OCI-LY1 (cell line): ENCODE results near the gene PGA3.
"Not testable (repeated sequence)": the region's sequence is repeated elsewhere in the genome, so short reads cannot be mapped to it uniquely, and the experiment has no call there.

Experiments
- H2AFZ ChIP-seq: fragments of 200-600 bp; sonication (generic), shearing (Covaris generic); 2 replicates; pipeline ENCODE4 v1.6.0; 2014; ENCODE audit warnings: antibody characterized with exemption, mild to moderate bottlenecking, low read length
- H3F3A ChIP-seq: fragments of 200-600 bp; sonication (generic), shearing (Covaris generic); 2 replicates; pipeline ENCODE4 v1.6.0; 2014; ENCODE audit warnings: mild to moderate bottlenecking, antibody characterized with exemption, low read length, moderate library complexity; ENCODE audit not compliant: insufficient read depth
- H3K27ac ChIP-seq: fragments of 200-600 bp; sonication (generic); 2 replicates; pipeline ENCODE4 v1.5.1; 2014; ENCODE audit warnings: low read length, mixed run types, mild to moderate bottlenecking, low read depth; ENCODE audit not compliant: poor library complexity, severe bottlenecking
- H3K27me3 ChIP-seq: fragments of 200-600 bp; sonication (generic); 2 replicates; pipeline ENCODE4 v1.6.0; 2014; ENCODE audit warnings: antibody characterized with exemption, mild to moderate bottlenecking, low read length, moderate library complexity; ENCODE audit not compliant: insufficient read depth
- H3K36me3 ChIP-seq: fragments of 200-600 bp; sonication (generic); 2 replicates; pipeline ENCODE4 v1.6.1; 2014; ENCODE audit warnings: mild to moderate bottlenecking, antibody characterized with exemption, low read length, moderate library complexity, mixed read lengths; ENCODE audit not compliant: insufficient read depth
- H3K4me1 ChIP-seq: fragments of 200-600 bp; sonication (generic); 2 replicates; pipeline ENCODE4 v1.5.1; 2014; ENCODE audit warnings: mild to moderate bottlenecking, low read length, moderate library complexity; ENCODE audit not compliant: insufficient read depth, severe bottlenecking
- H3K4me2 ChIP-seq: fragments of 200-600 bp; sonication (generic), shearing (Covaris generic); 2 replicates; pipeline ENCODE4 v1.6.1; 2014; ENCODE audit warnings: low read length
- H3K4me3 ChIP-seq: fragments of 200-600 bp; sonication (generic); 2 replicates; pipeline ENCODE4 v1.5.1; 2014; ENCODE audit warnings: low read length, low read depth, mild to moderate bottlenecking, mixed read lengths; ENCODE audit not compliant: poor library complexity, severe bottlenecking
- H3K79me2 ChIP-seq: fragments of 200-600 bp; shearing (Covaris generic); 2 replicates; pipeline ENCODE4 v1.6.1; 2016; ENCODE audit warnings: mixed run types, low read length, mixed read lengths; ENCODE audit not compliant: insufficient read depth
- H3K9ac ChIP-seq: fragments of 200-600 bp; sonication (generic), shearing (Covaris generic); 2 replicates; pipeline ENCODE4 v1.6.1; 2014; ENCODE audit warnings: mild to moderate bottlenecking, low read length, mixed read lengths
- H3K9me2 ChIP-seq: fragments of 200-600 bp; sonication (generic), shearing (Covaris generic); 2 replicates; pipeline ENCODE4 v1.6.1; 2014; ENCODE audit warnings: low read depth, mild to moderate bottlenecking, low read length, mixed read lengths
- H3K9me3 ChIP-seq: fragments of 200-600 bp; shearing (Covaris generic); 2 replicates; pipeline ENCODE4 v1.6.1; 2014; ENCODE audit warnings: low read length, mixed read lengths
- H4K20me1 ChIP-seq: fragments of 200-600 bp; sonication (generic), shearing (Covaris generic); 2 replicates; pipeline ENCODE4 v1.6.0; 2016; ENCODE audit warnings: mild to moderate bottlenecking, low read length; ENCODE audit not compliant: insufficient read depth

The PGA3 gene

GRCh38 chr11:61240288-61240687, 37.0 kb downstream of the PGA3 start:
- H3F3A ChIP-seq, H3K79me2 ChIP-seq, H3K36me3 ChIP-seq, H3K9ac ChIP-seq, H2AFZ ChIP-seq, H3K4me3 ChIP-seq, H3K4me2 ChIP-seq, H3K27ac ChIP-seq, H3K9me3 ChIP-seq, H3K27me3 ChIP-seq, H3K9me2 ChIP-seq, H3K4me1 ChIP-seq, H4K20me1 ChIP-seq: not testable (repeated sequence)

GRCh38 chr11:61240875-61241274, 37.6 kb downstream of the PGA3 start, which contains the start of gene PGA5:
TSS of gene PGA5 (plus strand) at chr11:61241175. CDS start at chr11:61241227, 52 bp downstream.
- H3K79me2 ChIP-seq, H3F3A ChIP-seq, H3K36me3 ChIP-seq, H2AFZ ChIP-seq, H3K4me1 ChIP-seq, H3K4me3 ChIP-seq, H3K9me3 ChIP-seq, H3K27me3 ChIP-seq, H3K9me2 ChIP-seq, H4K20me1 ChIP-seq, H3K9ac ChIP-seq, H3K4me2 ChIP-seq, H3K27ac ChIP-seq: not testable (repeated sequence)

- H3F3A ChIP-seq, H3K9me3 ChIP-seq, H3K36me3 ChIP-seq, H3K4me3 ChIP-seq, H3K4me1 ChIP-seq, H3K79me2 ChIP-seq, H3K4me2 ChIP-seq, H3K27me3 ChIP-seq, H3K9me2 ChIP-seq, H3K27ac ChIP-seq, H3K9ac ChIP-seq, H2AFZ ChIP-seq, H4K20me1 ChIP-seq: not testable (repeated sequence)
Measured at GRCh38 chr11:61241526-61241925, 38.2 kb downstream of the PGA3 start.

GRCh38 chr11:61245284-61245964, 42.1 kb downstream of the PGA3 start:
- H3K27ac ChIP-seq, H3F3A ChIP-seq, H3K4me1 ChIP-seq, H3K4me2 ChIP-seq, H3K36me3 ChIP-seq, H4K20me1 ChIP-seq, H3K9me3 ChIP-seq, H3K9ac ChIP-seq, H2AFZ ChIP-seq, H3K79me2 ChIP-seq, H3K9me2 ChIP-seq, H3K27me3 ChIP-seq, H3K4me3 ChIP-seq: not testable (repeated sequence)

GRCh38 chr11:61248071-61248470, 44.8 kb downstream of the PGA3 start:
- H3K9me3 ChIP-seq, H3K4me3 ChIP-seq, H3K9ac ChIP-seq, H3F3A ChIP-seq, H3K36me3 ChIP-seq, H3K4me1 ChIP-seq, H3K4me2 ChIP-seq, H2AFZ ChIP-seq, H3K9me2 ChIP-seq, H4K20me1 ChIP-seq, H3K27ac ChIP-seq, H3K27me3 ChIP-seq, H3K79me2 ChIP-seq: not testable (repeated sequence)

GRCh38 chr11:61249201-61249600, 45.9 kb downstream of the PGA3 start:
- not testable (repeated sequence) for H3K9me2 ChIP-seq, H3K4me1 ChIP-seq, H3K9ac ChIP-seq, H3K79me2 ChIP-seq, H3F3A ChIP-seq, H3K4me3 ChIP-seq, H3K9me3 ChIP-seq, H2AFZ ChIP-seq, H3K27ac ChIP-seq, H3K36me3 ChIP-seq, H3K4me2 ChIP-seq, H3K27me3 ChIP-seq, H4K20me1 ChIP-seq

- H3K9me2 ChIP-seq, H3K4me1 ChIP-seq: not testable (repeated sequence)
Measured at GRCh38 chr11:61250796-61251765, 47.8 kb downstream of the PGA3 start.

More at GRCh38 chr11:61250796-61251765, 47.8 kb downstream of the PGA3 start:
- H3K4me2 ChIP-seq, H3K27me3 ChIP-seq, H3K4me3 ChIP-seq, H3K36me3 ChIP-seq, H2AFZ ChIP-seq, H3K9me3 ChIP-seq, H4K20me1 ChIP-seq, H3F3A ChIP-seq, H3K27ac ChIP-seq, H3K9ac ChIP-seq, H3K79me2 ChIP-seq: not testable (repeated sequence)
